GM12873 (cell line): ENCODE measurements around the gene UVRAG.

ENCODE experiments used
- TF ChIP-seq, protein P1 (sequence below): IDR thresholded peaks from 2 replicates; pipeline ENCODE4 v1.5.1; 2012; ENCODE audit warnings: low read depth, mild to moderate bottlenecking, moderate library complexity, low read length, control low read depth; ENCODE audit not compliant: insufficient read depth; ENCODE audit errors: missing control alignments

The UVRAG gene

GRCh38 chr11:75820645-75821044 is 5.6 kb downstream of the UVRAG start:
- TF ChIP-seq, protein P1, sequence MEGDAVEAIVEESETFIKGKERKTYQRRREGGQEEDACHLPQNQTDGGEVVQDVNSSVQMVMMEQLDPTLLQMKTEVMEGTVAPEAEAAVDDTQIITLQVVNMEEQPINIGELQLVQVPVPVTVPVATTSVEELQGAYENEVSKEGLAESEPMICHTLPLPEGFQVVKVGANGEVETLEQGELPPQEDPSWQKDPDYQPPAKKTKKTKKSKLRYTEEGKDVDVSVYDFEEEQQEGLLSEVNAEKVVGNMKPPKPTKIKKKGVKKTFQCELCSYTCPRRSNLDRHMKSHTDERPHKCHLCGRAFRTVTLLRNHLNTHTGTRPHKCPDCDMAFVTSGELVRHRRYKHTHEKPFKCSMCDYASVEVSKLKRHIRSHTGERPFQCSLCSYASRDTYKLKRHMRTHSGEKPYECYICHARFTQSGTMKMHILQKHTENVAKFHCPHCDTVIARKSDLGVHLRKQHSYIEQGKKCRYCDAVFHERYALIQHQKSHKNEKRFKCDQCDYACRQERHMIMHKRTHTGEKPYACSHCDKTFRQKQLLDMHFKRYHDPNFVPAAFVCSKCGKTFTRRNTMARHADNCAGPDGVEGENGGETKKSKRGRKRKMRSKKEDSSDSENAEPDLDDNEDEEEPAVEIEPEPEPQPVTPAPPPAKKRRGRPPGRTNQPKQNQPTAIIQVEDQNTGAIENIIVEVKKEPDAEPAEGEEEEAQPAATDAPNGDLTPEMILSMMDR, result no peak

GRCh38 chr11:75821202-75821601 is 6.2 kb downstream of the UVRAG start:
- TF ChIP-seq, protein P1, result no peak

- TF ChIP-seq, protein P1, result no peak
These were observed 7.5 kb downstream of the UVRAG start for GRCh38 chr11:75822541-75822940.

GRCh38 chr11:75823415-75823814 is 8.4 kb downstream of the UVRAG start:
- TF ChIP-seq, protein P1, result no peak

DNA sequence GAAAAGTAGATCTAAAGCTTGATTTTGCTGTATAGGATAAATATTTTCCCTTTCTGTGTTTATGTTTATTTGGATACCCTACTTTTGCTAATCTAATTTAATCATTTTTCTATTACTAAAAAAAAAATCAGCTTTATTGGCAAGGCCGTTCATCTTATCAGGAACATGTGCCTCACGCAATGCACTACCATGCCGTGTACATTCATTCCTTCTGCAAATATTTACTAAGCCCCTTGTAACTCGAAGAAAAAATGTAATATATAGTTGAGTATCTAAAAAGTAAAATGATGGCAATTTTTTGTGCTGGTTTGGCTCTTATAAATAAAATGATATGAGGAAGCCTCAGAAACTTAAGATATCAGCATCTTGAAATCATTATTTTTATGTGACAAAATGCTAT is 8.9 kb downstream of the UVRAG start:
- TF ChIP-seq, protein P1, result no peak

DNA sequence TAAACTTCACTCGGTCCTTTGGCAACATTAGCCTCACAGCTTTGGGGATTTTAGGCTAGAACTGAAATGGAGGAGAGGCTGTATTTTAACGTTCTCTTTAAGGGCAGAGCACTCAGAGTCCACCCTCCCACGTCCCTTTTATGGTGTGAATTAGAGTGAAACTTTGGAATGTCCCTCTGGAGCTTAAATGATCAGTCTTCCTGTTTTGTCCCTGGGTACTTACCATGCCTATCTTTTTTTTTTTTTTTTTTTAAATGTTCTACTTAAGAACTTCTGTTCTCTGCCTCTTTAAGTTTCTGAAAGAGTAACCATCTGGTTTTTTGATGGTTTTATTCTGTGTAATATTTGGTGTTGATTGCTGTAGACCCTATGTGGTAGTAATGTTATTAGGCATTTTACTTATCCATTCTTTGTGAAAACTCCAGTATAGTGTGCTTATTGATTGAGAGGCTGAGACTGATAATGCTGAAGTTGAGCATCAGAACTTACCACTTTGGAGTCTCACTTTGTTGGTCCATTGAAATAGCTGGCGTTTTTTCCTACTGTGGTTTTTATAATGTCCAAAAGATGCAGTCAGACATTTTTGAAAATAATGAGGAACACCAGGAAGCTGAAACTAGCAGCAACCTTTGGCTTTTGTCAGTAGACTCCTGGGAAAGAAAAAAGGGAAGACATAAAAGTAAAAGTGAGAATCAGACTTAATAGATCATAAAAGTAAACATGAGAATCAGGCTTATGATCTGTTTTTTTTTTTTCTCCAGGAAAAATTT is 11.6 kb downstream of the UVRAG start:
- TF ChIP-seq, protein P1, result no peak

DNA sequence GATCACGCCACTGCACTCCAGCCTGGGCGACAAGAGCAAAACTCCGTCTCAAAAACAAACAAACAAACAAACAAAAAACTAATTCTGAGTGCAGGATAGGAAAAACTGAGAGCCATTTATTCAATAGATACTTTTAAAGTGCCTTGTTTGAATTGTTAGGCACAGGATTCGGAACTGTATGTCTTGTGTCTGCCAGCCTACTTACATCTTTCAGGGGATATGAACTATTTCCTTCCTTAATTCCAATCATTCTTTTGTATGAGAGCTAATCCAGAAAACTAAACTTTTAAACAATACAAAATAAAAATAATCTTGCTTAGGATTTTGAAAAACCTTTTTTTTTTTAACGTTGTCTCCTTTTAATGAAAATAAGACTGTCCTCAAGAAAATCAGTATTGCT is 12.6 kb downstream of the UVRAG start:
- TF ChIP-seq, protein P1, result no peak
